ENCODE measurements around the gene CROT.

- TF ChIP-seq CTCF (conservative IDR thresholded peaks at IDR 0.05; ENCODE audit: low read depth, low read length), result no peak
- no peak for TF ChIP-seq EZH2 (IDR thresholded peaks at IDR 0.05; ENCODE audit: borderline replicate concordance, low read depth, low read length, poor library complexity, severe bottlenecking)
Measured at GRCh38 chr7:87361320-87361719, 15.9 kb downstream of the CROT start.
